WTC11 (cell line): ENCODE results near the gene FRS2.

Source experiments
- AFF4 ChIP-seq: sonication (generic); formaldehyde crosslinking; IDR thresholded peaks from 2 replicates; pipeline ENCODE4 v1.8.1; 2023; ENCODE audit warnings: mild to moderate bottlenecking, missing genetic modification reagents, borderline replicate concordance
- ATF2 ChIP-seq: sonication (generic); formaldehyde crosslinking; IDR thresholded peaks from 2 replicates; pipeline ENCODE4 v1.8.1; 2022; ENCODE audit warnings: low read depth, missing genetic modification reagents, borderline replicate concordance
- CTCF ChIP-seq: fragments of 200-600 bp; IDR thresholded peaks from 2 replicates; pipeline ENCODE4 v1.8.0; 2022; ENCODE audit warnings: antibody characterized with exemption
- E2F1 ChIP-seq: sonication (generic); formaldehyde crosslinking; IDR thresholded peaks from 2 replicates; pipeline ENCODE4 v1.8.0; 2022; ENCODE audit warnings: mild to moderate bottlenecking, missing genetic modification reagents
- ELF4 ChIP-seq: sonication (generic); formaldehyde crosslinking; IDR thresholded peaks from 2 replicates; pipeline ENCODE4 v1.8.1; 2022; ENCODE audit warnings: low read depth, mild to moderate bottlenecking, moderate library complexity, missing genetic modification reagents
- MAX ChIP-seq: sonication (generic); formaldehyde crosslinking; IDR thresholded peaks from 2 replicates; pipeline ENCODE4 v1.8.0; 2022; ENCODE audit warnings: mild to moderate bottlenecking, missing genetic modification reagents
- NFATC4 ChIP-seq: fragments of 250-450 bp; sonication (Bioruptor Pico); IDR thresholded peaks from 2 replicates; pipeline ENCODE4 v1.9.0; 2021; ENCODE audit warnings: mild to moderate bottlenecking
- NFE2L1 ChIP-seq: sonication (generic); formaldehyde crosslinking; IDR thresholded peaks from 2 replicates; pipeline ENCODE4 v1.8.1; 2023; ENCODE audit warnings: missing genetic modification reagents
- NFYB ChIP-seq: sonication (generic); formaldehyde crosslinking; conservative IDR thresholded peaks from 2 replicates; pipeline ENCODE4 v1.8.0; 2022; ENCODE audit warnings: low read depth, missing genetic modification reagents
- NR1H2 ChIP-seq: sonication (generic); formaldehyde crosslinking; IDR thresholded peaks from 2 replicates; pipeline ENCODE4 v1.9.0; 2021; ENCODE audit warnings: mild to moderate bottlenecking, moderate library complexity, missing genetic modification reagents
- NR2C2 ChIP-seq: sonication (generic); formaldehyde crosslinking; IDR thresholded peaks from 2 replicates; pipeline ENCODE4 v1.8.0; 2022; ENCODE audit warnings: mild to moderate bottlenecking, missing genetic modification reagents
- TEAD1 ChIP-seq: sonication (generic); formaldehyde crosslinking; IDR thresholded peaks from 2 replicates; pipeline ENCODE4 v1.8.0; 2022; ENCODE audit warnings: mild to moderate bottlenecking, missing genetic modification reagents
- ZNF512 ChIP-seq: sonication (generic); formaldehyde crosslinking; IDR thresholded peaks from 2 replicates; pipeline ENCODE4 v1.8.1; 2022; ENCODE audit warnings: missing genetic modification reagents, borderline replicate concordance

GRCh38 chr12:69471076-69471430 is 865 bp downstream of the FRS2 start:
- TF ChIP-seq CTCF (no peak), E2F1 (no peak), NR1H2 (CRISPR knock-in tag) (no peak), NFYB (CRISPR knock-in tag) (no peak), ATF2 (CRISPR knock-in tag) (no peak), NFATC4 (CRISPR knock-in tag) (no peak), ZNF512 (no peak), ELF4 (no peak), MAX (CRISPR knock-in tag) (no peak), AFF4 (CRISPR knock-in tag) (no peak), NR2C2 (CRISPR knock-in tag) (no peak), TEAD1 (CRISPR knock-in tag) (no peak), NFE2L1 (no peak)
